GM13977 (cell line): ENCODE data around the gene NFIL3.

Experiments
- DNase-seq: peaks from one replicate; pipeline ENCODE4 v3.0.0; 2012; ENCODE audit warnings: low spot score
- CTCF ChIP-seq: IDR thresholded peaks from 2 replicates; pipeline ENCODE4 v1.5.1; 2012; ENCODE audit warnings: mild to moderate bottlenecking, control low read depth; ENCODE audit not compliant: insufficient read depth; ENCODE audit errors: extremely low read depth, missing control alignments
- in situ Hi-C: fragments of 300-500 bp; cut with MboI; formaldehyde crosslinking; loops from one replicate; pipeline ENCODE4 v1.12.0; 2022; ENCODE audit warnings: low sequenced_read_pairs, low pct_unique_long_range_greater_than_20kb, mixed read lengths, inconsistent platforms; ENCODE audit not compliant: unreplicated experiment

NFIL3 gene

GRCh38 chr9:91362051-91362611, 61.5 kb downstream of the NFIL3 start:
- TF ChIP-seq CTCF: no peak
- DNase-seq: no peak
- in situ Hi-C loops: no loop called here

GRCh38 chr9:91361291-91362050, 62.2 kb downstream of the NFIL3 start, which contains the start of gene AUH:
TSS of gene AUH (minus strand) at chr9:91361918. CDS start at chr9:91361889, 29 bp downstream.
- TF ChIP-seq CTCF: no peak
- in situ Hi-C loops: no loop called here
- DNase-seq: peak; percentile 95

- TF ChIP-seq CTCF: no peak
- in situ Hi-C loops: no loop called here
- DNase-seq: no peak
Measured at GRCh38 chr9:91360551-91361290, 62.9 kb downstream of the NFIL3 start.

- in situ Hi-C loops: no loop called here
- no peak for DNase-seq
- TF ChIP-seq CTCF: no peak
Measured at GRCh38 chr9:91359734-91360470, 63.7 kb downstream of the NFIL3 start.

- in situ Hi-C loops: no loop called here
- no peak for TF ChIP-seq CTCF
- DNase-seq: no peak
Measured at GRCh38 chr9:91359083-91359482, 64.5 kb downstream of the NFIL3 start.
